Measurements from ENCODE around the gene VSX2.

DNA sequence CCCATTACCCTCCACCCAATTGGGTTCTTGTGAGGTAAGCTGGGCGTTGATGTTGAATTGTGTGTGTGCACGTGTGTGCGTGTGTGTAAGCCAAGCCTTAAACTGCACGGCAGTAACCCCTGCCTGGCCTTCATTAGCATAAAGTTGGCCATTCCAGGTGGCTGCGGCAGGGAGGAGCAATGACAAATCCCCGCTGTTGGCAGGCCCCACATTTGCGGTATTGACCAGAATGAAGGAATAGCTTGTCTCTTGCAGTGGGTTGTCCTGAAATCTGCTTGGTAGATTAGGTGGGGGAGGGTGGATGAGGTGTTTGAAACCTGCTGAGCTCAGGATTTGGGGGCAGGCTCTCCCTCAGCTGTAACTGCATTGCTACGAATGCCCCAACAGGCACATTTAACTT lies 7.3 kb downstream of the VSX2 start:
- TF ChIP-seq, protein P1, sequence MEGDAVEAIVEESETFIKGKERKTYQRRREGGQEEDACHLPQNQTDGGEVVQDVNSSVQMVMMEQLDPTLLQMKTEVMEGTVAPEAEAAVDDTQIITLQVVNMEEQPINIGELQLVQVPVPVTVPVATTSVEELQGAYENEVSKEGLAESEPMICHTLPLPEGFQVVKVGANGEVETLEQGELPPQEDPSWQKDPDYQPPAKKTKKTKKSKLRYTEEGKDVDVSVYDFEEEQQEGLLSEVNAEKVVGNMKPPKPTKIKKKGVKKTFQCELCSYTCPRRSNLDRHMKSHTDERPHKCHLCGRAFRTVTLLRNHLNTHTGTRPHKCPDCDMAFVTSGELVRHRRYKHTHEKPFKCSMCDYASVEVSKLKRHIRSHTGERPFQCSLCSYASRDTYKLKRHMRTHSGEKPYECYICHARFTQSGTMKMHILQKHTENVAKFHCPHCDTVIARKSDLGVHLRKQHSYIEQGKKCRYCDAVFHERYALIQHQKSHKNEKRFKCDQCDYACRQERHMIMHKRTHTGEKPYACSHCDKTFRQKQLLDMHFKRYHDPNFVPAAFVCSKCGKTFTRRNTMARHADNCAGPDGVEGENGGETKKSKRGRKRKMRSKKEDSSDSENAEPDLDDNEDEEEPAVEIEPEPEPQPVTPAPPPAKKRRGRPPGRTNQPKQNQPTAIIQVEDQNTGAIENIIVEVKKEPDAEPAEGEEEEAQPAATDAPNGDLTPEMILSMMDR (IDR thresholded peaks at IDR 0.05; ENCODE audit: poor library complexity, severe bottlenecking) = no peak
- TF ChIP-seq POLR2AphosphoS5 (IDR thresholded peaks at IDR 0.05) (no peak), EP300 (conservative IDR thresholded peaks at IDR 0.05; ENCODE audit: poor library complexity, severe bottlenecking) (no peak), EZH2 (IDR thresholded peaks at IDR 0.05; ENCODE audit: borderline replicate concordance, insufficient read depth, low read length, poor library complexity, severe bottlenecking) (no peak), RAD21 (conservative IDR thresholded peaks at IDR 0.05) (no peak), SMC3 (conservative IDR thresholded peaks at IDR 0.05; ENCODE audit: poor library complexity) (no peak), REST (IDR thresholded peaks at IDR 0.05; ENCODE audit: borderline replicate concordance) (no peak), MXI1 (conservative IDR thresholded peaks at IDR 0.05; ENCODE audit: poor library complexity, severe bottlenecking) (no peak), TAF1 (IDR thresholded peaks at IDR 0.05; ENCODE audit: low read depth) (no peak)

All from neural cell (in vitro differentiated cells).